ENCODE results near the gene SHB. TPM values are rescaled to one million over a fixed set of nuclear protein-coding genes. Genes with fewer than 3 reads are reported as not detected.

Gene SHB
- total RNA-seq, 1 experiment from 2014 or later: 28.7 TPM

- H3K36me3 ChIP-seq (ENCODE audit: control insufficient read depth in 1 of 2, insufficient read depth in 2 of 2, low read length in 2 of 2): no peaks in the 10 kb centered on the region
- ATAC-seq: no peak
- ChIA-PET POLR2A (interaction anchor here (0.7 kb wide), 1 partner anchor 16 kb away, joined by 3 read pairs; no protein-coding TSS in a partner anchor), CTCF (interaction anchor here (1.5 kb wide), 1 partner anchor 15 kb away, joined by 6 read pairs; no protein-coding TSS in a partner anchor), RAD21 (ENCODE audit: low non-redundant PET in 1 of 2, low total read pairs in 2 of 2, uncharacterized antibody in 2 of 2, unreplicated experiment in 2 of 2) (interaction anchor here in 1 of 2 experiments (1.1 kb wide), 1 partner anchor 15 kb away, joined by 3 read pairs; no protein-coding TSS in a partner anchor)
- H3K4me1 ChIP-seq (ENCODE audit: control insufficient read depth in 1 of 2, insufficient read depth in 2 of 2, low read length in 2 of 2): peaks cover 46 to 62% of the 10 kb centered on the region in 2 experiments
- H3K27ac ChIP-seq (ENCODE audit: low read depth, low read length): peak overlapping the region; percentile 77
- H3K9ac ChIP-seq (ENCODE audit: low read length): peak overlapping the region; percentile 10; the same call in 1 of the 2 replicates
- no peak overlapping the region for H3K4me3 ChIP-seq (replicated peaks in 1 of 2; ENCODE audit: low read depth in 1 of 2, low read length in 2 of 2)
- H3K9me3 ChIP-seq (ENCODE audit: control insufficient read depth in 1 of 2, insufficient read depth in 1 of 2, low read depth in 1 of 2, low read length in 2 of 2): no peaks in the 10 kb centered on the region
- no peak for DNase-seq (ENCODE audit: low read depth, low spot score)
- peak overlapping the region; percentile 54 for H3K4me2 ChIP-seq (ENCODE audit: low read length)
- no peaks in the 10 kb centered on the region for H3K9me2 ChIP-seq (ENCODE audit: insufficient read depth)
- H3K79me2 ChIP-seq (ENCODE audit: insufficient read depth, low read length): peaks cover 13% of the 10 kb centered on the region; the same call in 1 of the 2 replicates
- no peaks in the 10 kb centered on the region for H4K20me1 ChIP-seq (ENCODE audit: insufficient read depth)
- no peaks in the 10 kb centered on the region for H3K27me3 ChIP-seq (ENCODE audit: insufficient read depth, low read length)
- no peak for TF ChIP-seq REST (IDR thresholded peaks at IDR 0.05; ENCODE audit: low read depth)
- TF ChIP-seq CBX3 (IDR thresholded peaks at IDR 0.05; ENCODE audit: low read depth): no peak
- no peak for TF ChIP-seq SRF (IDR thresholded peaks at IDR 0.05; ENCODE audit: low read depth)
- TF ChIP-seq EZH2 (IDR thresholded peaks at IDR 0.05): no peak
- no TSS peak for BruUV-seq (replicated peaks)
- H2AFZ ChIP-seq (ENCODE audit: low read depth, low read length, poor library complexity, severe bottlenecking): no peak overlapping the region
- intact Hi-C loops (cut with micrococcal nuclease): loop anchor here (5.0 kb wide), 1 partner anchor 159 kb away; no protein-coding TSS in a partner anchor
Measured at GRCh38 chr9:37928552-37929430, 140.2 kb downstream of the SHB start.
